Suprapubic skin (tissue), 3 donors: ENCODE results near the gene IL36B.

ENCODE experiments used
- EP300 ChIP-seq: sonication (generic); formaldehyde crosslinking; IDR thresholded peaks from one replicate; pipeline ENCODE4 v1.6.1; 2017; ENCODE audit warnings: antibody characterized with exemption
- POLR2A ChIP-seq, 2 donors: fragments of 450-650 bp; IDR thresholded peaks; one replicate each; pipeline ENCODE4 v1.6.1; 2017; ENCODE audit warnings: antibody characterized with exemption in 2 of 2, mild to moderate bottlenecking in 2 of 2, moderate library complexity in 2 of 2
- TF ChIP-seq, protein P1 (sequence below), 2 donors: fragments of 200-600 bp in 1 of 2; fragments of 450-650 bp in 1 of 2; sonication (generic) in 1 of 2; IDR thresholded peaks; one replicate each; pipeline ENCODE4 v1.5.1; 2016 to 2019; ENCODE audit warnings: antibody characterized with exemption in 2 of 2, mild to moderate bottlenecking in 1 of 2, moderate library complexity in 1 of 2

DNA sequence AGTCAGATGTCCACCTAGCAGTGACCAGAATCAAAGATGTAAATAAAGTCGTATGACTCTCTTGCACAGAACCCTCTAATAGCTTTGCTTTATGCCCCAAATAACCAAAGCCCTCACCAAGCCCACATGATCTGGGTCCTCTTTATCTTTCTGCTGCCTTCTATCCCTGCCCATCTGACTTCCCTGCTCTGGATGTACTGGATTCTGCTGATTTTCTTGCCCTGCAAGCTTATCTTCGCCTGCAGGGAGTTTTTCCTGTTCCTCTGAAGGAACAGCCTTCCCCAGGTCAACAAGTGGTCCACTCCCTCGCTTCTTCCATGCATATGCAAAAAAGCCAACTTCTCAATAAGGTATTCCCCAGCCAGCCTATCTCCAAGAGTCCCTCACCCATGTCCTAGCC, 18.7 kb downstream of the IL36B start:
- TF ChIP-seq, protein P1, sequence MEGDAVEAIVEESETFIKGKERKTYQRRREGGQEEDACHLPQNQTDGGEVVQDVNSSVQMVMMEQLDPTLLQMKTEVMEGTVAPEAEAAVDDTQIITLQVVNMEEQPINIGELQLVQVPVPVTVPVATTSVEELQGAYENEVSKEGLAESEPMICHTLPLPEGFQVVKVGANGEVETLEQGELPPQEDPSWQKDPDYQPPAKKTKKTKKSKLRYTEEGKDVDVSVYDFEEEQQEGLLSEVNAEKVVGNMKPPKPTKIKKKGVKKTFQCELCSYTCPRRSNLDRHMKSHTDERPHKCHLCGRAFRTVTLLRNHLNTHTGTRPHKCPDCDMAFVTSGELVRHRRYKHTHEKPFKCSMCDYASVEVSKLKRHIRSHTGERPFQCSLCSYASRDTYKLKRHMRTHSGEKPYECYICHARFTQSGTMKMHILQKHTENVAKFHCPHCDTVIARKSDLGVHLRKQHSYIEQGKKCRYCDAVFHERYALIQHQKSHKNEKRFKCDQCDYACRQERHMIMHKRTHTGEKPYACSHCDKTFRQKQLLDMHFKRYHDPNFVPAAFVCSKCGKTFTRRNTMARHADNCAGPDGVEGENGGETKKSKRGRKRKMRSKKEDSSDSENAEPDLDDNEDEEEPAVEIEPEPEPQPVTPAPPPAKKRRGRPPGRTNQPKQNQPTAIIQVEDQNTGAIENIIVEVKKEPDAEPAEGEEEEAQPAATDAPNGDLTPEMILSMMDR (IDR thresholded peaks at IDR 0.05): no peak
- no peak for TF ChIP-seq POLR2A (IDR thresholded peaks at IDR 0.05)
- no peak for TF ChIP-seq EP300
